Endothelial cell (in vitro differentiated cells): Measurements from ENCODE around the gene CBLN3. TPM values are rescaled to one million over a fixed set of nuclear protein-coding genes. Genes with fewer than 3 reads are reported as not detected.
A peak's percentile ranks its signal among the peaks of the same experiment; 100 is the strongest.

Experiments
- DNase-seq: peaks from one replicate; pipeline ENCODE4 v3.0.0; 2021; ENCODE audit warnings: low spot score
- H3K27ac Mint-ChIP-seq: one replicate; pipeline ENCODE4 v1.8.0; 2021; ENCODE audit warnings: mixed read lengths, inconsistent platforms; ENCODE audit not compliant: unreplicated experiment
- H3K27me3 Mint-ChIP-seq: one replicate; pipeline ENCODE4 v1.8.0; 2021; ENCODE audit warnings: mild to moderate bottlenecking, moderate library complexity, mixed read lengths, inconsistent platforms; ENCODE audit not compliant: unreplicated experiment
- H3K36me3 Mint-ChIP-seq: one replicate; pipeline ENCODE4 v1.8.0; 2021; ENCODE audit warnings: mild to moderate bottlenecking, low read depth, mixed read lengths, inconsistent platforms; ENCODE audit not compliant: unreplicated experiment
- H3K4me1 Mint-ChIP-seq: one replicate; pipeline ENCODE4 v1.8.0; 2021; ENCODE audit warnings: mild to moderate bottlenecking, mixed read lengths, inconsistent platforms; ENCODE audit not compliant: unreplicated experiment
- H3K4me3 Mint-ChIP-seq: one replicate; pipeline ENCODE4 v1.8.0; 2021; ENCODE audit warnings: mild to moderate bottlenecking, mixed read lengths, inconsistent platforms; ENCODE audit not compliant: unreplicated experiment
- H3K9me3 Mint-ChIP-seq: one replicate; pipeline ENCODE4 v1.8.0; 2021; ENCODE audit warnings: mixed read lengths, inconsistent platforms; ENCODE audit not compliant: unreplicated experiment
- total RNA-seq: library from RNA; stranded (reverse); fragmentation: NEBNext Ultra II Directional; extraction: Animal tissue kit (Norgen Biotek cat#: 25700); gene quantifications from one replicate; pipeline ENCODE4 v1.2.1, GENCODE V29; 2021; ENCODE audit not compliant: unreplicated experiment
- TF ChIP-seq, protein P1 (sequence below): fragments of 200-600 bp; sonication (generic); IDR thresholded peaks from one replicate; pipeline ENCODE4 v1.5.0; 2021; ENCODE audit warnings: antibody characterized with exemption; ENCODE audit not compliant: unreplicated experiment

Gene CBLN3
- total RNA-seq, 1 donor from 2014 or later = 1.5 TPM

DNA sequence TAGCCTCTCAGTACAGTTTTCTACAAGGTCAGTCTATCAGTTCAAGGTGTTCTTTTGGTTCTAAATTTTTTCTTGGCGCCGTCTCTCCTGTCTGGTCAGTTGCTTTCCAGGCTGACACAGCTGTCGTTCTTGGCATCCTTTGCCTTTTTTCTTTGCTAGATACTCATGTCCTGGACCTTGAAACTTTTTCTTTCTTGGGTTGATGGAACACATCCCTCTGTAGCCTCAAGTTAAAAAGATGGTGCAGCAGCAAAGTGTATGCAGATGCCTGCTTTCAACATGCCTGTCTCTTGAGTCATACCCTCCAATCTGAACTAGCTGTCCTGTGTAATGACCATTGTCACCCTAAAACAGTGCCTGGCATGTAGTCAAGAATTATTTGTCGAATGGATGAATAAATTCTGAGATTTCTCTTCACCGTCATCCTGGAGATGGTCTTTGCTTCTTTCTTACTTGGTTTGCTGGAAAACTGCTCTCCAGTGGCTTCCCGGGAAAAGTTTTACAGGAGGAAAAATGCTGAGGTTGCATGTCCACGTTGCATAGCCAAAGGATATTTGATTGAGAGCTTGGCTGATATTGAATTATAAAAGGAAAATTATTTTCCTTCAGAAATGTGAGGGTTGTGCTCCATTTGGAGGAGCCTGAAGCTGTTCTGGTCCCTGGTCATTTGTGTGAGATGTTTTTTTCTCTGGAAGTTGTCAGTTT is 26.0 kb downstream of the CBLN3 start:
- Mint-ChIP-seq H3K36me3 (peaks cover 12% of the 10 kb centered on the region), H3K27ac (no peak overlapping the region), H3K27me3 (peaks cover 9% of the 10 kb centered on the region), H3K9me3 (no peaks in the 10 kb centered on the region), H3K4me3 (no peak overlapping the region), H3K4me1 (peaks cover 37% of the 10 kb centered on the region)
- TF ChIP-seq, protein P1, sequence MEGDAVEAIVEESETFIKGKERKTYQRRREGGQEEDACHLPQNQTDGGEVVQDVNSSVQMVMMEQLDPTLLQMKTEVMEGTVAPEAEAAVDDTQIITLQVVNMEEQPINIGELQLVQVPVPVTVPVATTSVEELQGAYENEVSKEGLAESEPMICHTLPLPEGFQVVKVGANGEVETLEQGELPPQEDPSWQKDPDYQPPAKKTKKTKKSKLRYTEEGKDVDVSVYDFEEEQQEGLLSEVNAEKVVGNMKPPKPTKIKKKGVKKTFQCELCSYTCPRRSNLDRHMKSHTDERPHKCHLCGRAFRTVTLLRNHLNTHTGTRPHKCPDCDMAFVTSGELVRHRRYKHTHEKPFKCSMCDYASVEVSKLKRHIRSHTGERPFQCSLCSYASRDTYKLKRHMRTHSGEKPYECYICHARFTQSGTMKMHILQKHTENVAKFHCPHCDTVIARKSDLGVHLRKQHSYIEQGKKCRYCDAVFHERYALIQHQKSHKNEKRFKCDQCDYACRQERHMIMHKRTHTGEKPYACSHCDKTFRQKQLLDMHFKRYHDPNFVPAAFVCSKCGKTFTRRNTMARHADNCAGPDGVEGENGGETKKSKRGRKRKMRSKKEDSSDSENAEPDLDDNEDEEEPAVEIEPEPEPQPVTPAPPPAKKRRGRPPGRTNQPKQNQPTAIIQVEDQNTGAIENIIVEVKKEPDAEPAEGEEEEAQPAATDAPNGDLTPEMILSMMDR = no peak
- DNase-seq = no peak

DNA sequence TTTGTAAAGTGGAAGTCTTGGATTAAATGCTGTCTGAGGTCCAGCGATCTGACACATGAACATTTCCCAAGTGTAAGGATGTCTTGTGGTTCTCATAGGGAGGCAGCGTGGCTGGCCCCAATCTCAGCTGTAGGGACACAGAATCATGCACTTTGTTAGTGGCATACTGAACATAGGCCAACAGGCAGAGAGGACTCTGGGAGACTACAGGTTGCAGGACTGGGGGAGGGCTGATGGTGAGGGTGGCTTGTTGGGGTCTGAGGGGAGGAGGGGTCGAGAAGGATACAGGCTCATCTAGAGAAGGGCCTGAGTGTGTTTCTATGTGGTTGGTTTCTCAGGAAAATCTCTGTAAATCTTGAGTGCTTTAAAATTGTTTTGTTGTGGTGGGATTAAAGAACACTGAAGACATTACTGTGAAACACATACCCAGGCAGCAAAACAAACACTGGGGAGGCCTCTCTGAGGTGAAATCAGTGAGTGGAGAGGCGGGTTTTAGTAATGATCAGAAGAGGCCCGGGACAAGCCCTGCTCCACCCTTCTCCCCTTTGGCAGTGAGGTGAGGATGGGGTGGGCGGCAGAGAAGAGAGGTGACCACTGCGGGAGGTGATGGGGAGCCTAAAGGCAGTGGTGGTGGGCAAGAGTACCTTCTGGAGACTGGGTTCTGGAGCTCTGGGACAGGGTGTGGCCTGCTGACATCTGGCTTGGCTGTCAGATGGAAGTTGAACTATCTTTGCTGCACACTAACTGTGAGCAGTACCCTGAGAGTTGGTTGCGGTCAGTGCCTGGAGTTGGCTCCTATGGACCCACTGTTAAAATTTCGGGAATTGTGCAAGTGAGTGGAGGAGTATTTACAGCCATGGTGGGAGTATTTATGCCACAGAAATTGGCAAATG is 27.4 kb downstream of the CBLN3 start:
- Mint-ChIP-seq H3K27ac (no peak overlapping the region), H3K27me3 (peaks cover 7% of the 10 kb centered on the region), H3K36me3 (peaks cover 12% of the 10 kb centered on the region), H3K4me3 (no peak overlapping the region), H3K9me3 (no peaks in the 10 kb centered on the region), H3K4me1 (peaks cover 48% of the 10 kb centered on the region)
- TF ChIP-seq, protein P1 = no peak
- DNase-seq = no peak

DNA sequence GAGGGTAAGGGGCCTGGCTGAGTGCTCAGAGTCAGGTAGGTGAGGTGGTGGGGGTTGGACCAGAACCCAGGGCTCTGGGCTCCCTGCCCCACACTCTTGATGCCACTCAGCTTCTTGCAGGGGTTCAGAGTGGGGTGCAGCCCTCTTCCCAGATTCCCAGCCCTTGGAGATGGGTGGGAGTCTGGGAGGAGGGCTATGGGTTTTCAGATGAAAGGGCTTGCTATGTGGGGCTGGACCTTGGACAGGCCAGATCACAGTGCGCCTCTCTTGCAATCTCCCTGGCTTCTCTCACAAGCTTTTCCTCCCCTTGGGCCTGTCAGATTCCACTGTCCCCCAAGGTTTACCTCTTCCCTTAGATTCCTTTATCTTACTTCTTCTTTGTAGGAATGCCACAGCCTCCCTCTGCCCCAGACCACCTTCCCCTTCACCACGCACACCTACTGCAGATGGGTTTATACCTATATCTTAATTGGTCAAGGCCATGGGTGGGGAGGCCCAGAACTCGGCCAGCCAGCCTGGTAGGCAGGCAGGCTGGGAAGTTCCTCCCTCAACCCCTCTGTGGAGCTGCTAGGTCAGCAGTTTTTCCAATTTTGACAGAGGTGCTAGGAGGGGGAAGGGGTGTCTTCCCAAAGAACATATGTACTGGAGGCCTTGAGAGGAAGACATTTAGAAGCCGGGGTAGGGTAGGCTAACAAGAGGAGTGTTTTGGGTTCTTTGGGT is 29.3 kb downstream of the CBLN3 start:
- TF ChIP-seq, protein P1 = no peak
- H3K4me3 Mint-ChIP-seq = peak overlapping the region; percentile 92
- H3K36me3 Mint-ChIP-seq = peaks cover 8% of the 10 kb centered on the region
- peaks cover 56% of the 10 kb centered on the region for H3K4me1 Mint-ChIP-seq
- H3K9me3 Mint-ChIP-seq = no peaks in the 10 kb centered on the region
- no peak for DNase-seq
- H3K27ac Mint-ChIP-seq = peak overlapping the region; percentile 46
- peaks cover 10% of the 10 kb centered on the region for H3K27me3 Mint-ChIP-seq

DNA sequence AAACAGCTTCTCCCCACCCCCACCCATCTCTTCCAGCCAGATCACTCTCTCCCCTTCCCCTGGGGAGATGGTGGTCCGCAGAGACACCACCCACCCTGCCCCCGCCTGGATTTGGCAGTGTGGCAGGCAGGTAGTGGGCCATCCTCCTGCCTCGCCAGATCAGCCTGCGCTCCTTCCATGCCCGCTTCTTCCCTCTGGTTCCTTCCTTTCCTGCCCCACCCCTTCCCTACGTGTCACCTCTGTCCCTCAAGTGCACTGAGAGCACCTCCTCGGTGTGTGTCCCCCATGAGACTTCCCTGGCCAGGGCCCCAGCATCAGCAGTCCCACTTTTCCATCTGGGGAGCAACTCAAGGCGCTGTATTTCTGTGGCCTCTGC is 30.0 kb downstream of the CBLN3 start:
- peaks cover 8% of the 10 kb centered on the region for H3K36me3 Mint-ChIP-seq
- DNase-seq = no peak
- TF ChIP-seq, protein P1 = no peak
- H3K27ac Mint-ChIP-seq = peak overlapping the region; percentile 61
- H3K4me1 Mint-ChIP-seq = peaks cover 52% of the 10 kb centered on the region
- peaks cover 10% of the 10 kb centered on the region for H3K27me3 Mint-ChIP-seq
- peak overlapping the region; percentile 92 for H3K4me3 Mint-ChIP-seq
- H3K9me3 Mint-ChIP-seq = no peaks in the 10 kb centered on the region
